Activated naive CD4-positive, alpha-beta T cell treated with anti-CD3 and anti-CD28 coated beads for 36 hours (primary cell): ENCODE measurements around the gene MRPS27. TPM values are rescaled to one million over a fixed set of nuclear protein-coding genes. Genes with fewer than 3 reads are reported as not detected.

Source experiments
- microRNA-seq: library from miRNA; unstranded; fragments of <30 nt; microRNA quantifications from one replicate; pipeline ENCODE4 v1.2.0, GENCODE V29; 2022; ENCODE audit warnings: borderline microRNAs expressed, borderline replicate concordance
- total RNA-seq, 2 experiments: library from RNA; stranded (reverse); gene quantifications; one replicate each; pipeline ENCODE4 v1.2.3, GENCODE V29; 2021

Gene MRPS27
- total RNA-seq, 2 experiments from 2014 or later, result 86.0 to 95.8 TPM

Small RNAs within 50 kb of the gene (microRNA-seq; reads per million reads assigned to microRNA genes)
- gene MIR4803, result not detected

Other genes with a start within 250 kb of the MRPS27 start
- under 1 TPM; 0.14 to 0.32 TPM for gene MAP1B, start 212.8 kb downstream of the MRPS27 start, total RNA-seq
- gene PTCD2, start 133 bp upstream of the MRPS27 start, total RNA-seq, result 10 to 100 TPM; 10.1 to 11.6 TPM
- not detected for gene ZNF366, start 187.2 kb upstream of the MRPS27 start, total RNA-seq